HepG2 (cell line): Measurements from ENCODE around the gene RTKN2. TPM values are rescaled to one million over a fixed set of nuclear protein-coding genes. Genes with fewer than 3 reads are reported as not detected.

Experiments used
- BCLAF1 ChIP-seq: fragments of 450-650 bp; IDR thresholded peaks from 2 replicates; pipeline ENCODE4 v1.6.1; 2017; ENCODE audit warnings: mild to moderate bottlenecking
- GATAD1 ChIP-seq: IDR thresholded peaks from 2 replicates; pipeline ENCODE4 v1.6.1; 2016; ENCODE audit warnings: missing genetic modification reagents, missing compliant biosample characterization
- MTERF4 ChIP-seq: sonication (generic); formaldehyde crosslinking; IDR thresholded peaks from 2 replicates; pipeline ENCODE4 v1.8.0; 2023; ENCODE audit warnings: mild to moderate bottlenecking, missing genetic modification reagents
- PAXIP1 ChIP-seq: sonication (generic); formaldehyde crosslinking; conservative IDR thresholded peaks from 2 replicates; pipeline ENCODE4 v1.4.0; 2020; ENCODE audit warnings: mild to moderate bottlenecking, missing genetic modification reagents, moderate library complexity
- PBX3 ChIP-seq: sonication (generic); formaldehyde crosslinking; IDR thresholded peaks from 2 replicates; pipeline ENCODE4 v1.8.1; 2023; ENCODE audit warnings: missing genetic modification reagents, inconsistent platforms, borderline replicate concordance
- POGK ChIP-seq: sonication (generic); formaldehyde crosslinking; conservative IDR thresholded peaks from 2 replicates; pipeline ENCODE4 v1.8.0; 2022; ENCODE audit warnings: mild to moderate bottlenecking, moderate library complexity, missing genetic modification reagents
- TEAD3 ChIP-seq: optimal IDR thresholded peaks from 2 replicates; pipeline ENCODE3; 2016; ENCODE audit warnings: borderline replicate concordance
- ZNF232 ChIP-seq: sonication (generic); formaldehyde crosslinking; IDR thresholded peaks from 2 replicates; pipeline ENCODE4 v1.4.0; 2020; ENCODE audit warnings: missing genetic modification reagents, borderline replicate concordance
- ZNF256 ChIP-seq: sonication (generic); formaldehyde crosslinking; conservative IDR thresholded peaks from 2 replicates; pipeline ENCODE4 v1.4.0; 2020; ENCODE audit warnings: missing genetic modification reagents
- ZNF574 ChIP-seq: sonication (generic); formaldehyde crosslinking; IDR thresholded peaks from 2 replicates; pipeline ENCODE4 v1.4.0; 2020; ENCODE audit warnings: missing genetic modification reagents
- ZNF597 ChIP-seq: sonication (generic); formaldehyde crosslinking; IDR thresholded peaks from 2 replicates; pipeline ENCODE4 v1.5.0; 2020; ENCODE audit warnings: missing genetic modification reagents
- polyA plus RNA-seq, 8 experiments: library from polyadenylated mRNA; depleted of rRNA in 3 of 8; stranded (reverse) in 7 of 8; unstranded in 1 of 8; fragments of >200 nt; fragmentation: Illumina TruSeq in 4 of 8; extraction: Trizol in 4 of 8; gene quantifications; 2 replicates each; pipeline versions ENCODE4 v1.2.1 to v1.2.3, GENCODE V29; 2011 to 2016; ENCODE audit warnings: low read depth in 4 of 8, missing spikeins in 1 of 8, mixed read lengths in 1 of 8; ENCODE audit not compliant: insufficient read depth in 1 of 8
- total RNA-seq, 5 experiments: library from RNA; depleted of rRNA; stranded (reverse); fragments of >200 nt; fragmentation: Illumina TruSeq; extraction: Trizol; gene quantifications; 2 replicates each; pipeline ENCODE4 v1.2.3, GENCODE V29; 2016; ENCODE audit warnings: low read depth in 1 of 5

RTKN2 gene
- total and polyA plus RNA-seq, 2 of the 13 experiments (the other 11 are each of a cell fraction or from before 2014, with no cell fraction given) = 2.2 to 7.0 TPM

GRCh38 chr10:62268399-62269114 lies at the start of gene RTKN2 (continued):
- TF ChIP-seq PAXIP1 (CRISPR knock-in tag) = peak; percentile 58
- TF ChIP-seq POGK (CRISPR knock-in tag) = peak; percentile 66; the same call in 1 of the 2 replicates
- no peak for TF ChIP-seq ZNF256 (CRISPR knock-in tag)
- no peak for TF ChIP-seq BCLAF1
- TF ChIP-seq MTERF4 (CRISPR knock-in tag) = no peak
- 0 out of 2 replicates have a peak, but pooled peaks have one; percentile 16 for TF ChIP-seq ZNF232 (CRISPR knock-in tag)
- TF ChIP-seq GATAD1 (CRISPR knock-in tag) = peak; percentile 84
- peak; percentile 69 for TF ChIP-seq ZNF574 (CRISPR knock-in tag)
- no peak for TF ChIP-seq ZNF597
- no peak for TF ChIP-seq PBX3
- TF ChIP-seq TEAD3 = no peak
